Loucy (cell line): ENCODE measurements around the gene CSF1.

Experiments
- CTCF ChIP-seq: fragments of 200-600 bp; sonication (generic); conservative IDR thresholded peaks from 2 replicates; pipeline ENCODE4 v1.5.1; 2014; ENCODE audit warnings: mild to moderate bottlenecking, antibody characterized with exemption, low read length
- EZH2phosphoT487 ChIP-seq: fragments of 200-600 bp; IDR thresholded peaks from 2 replicates; pipeline ENCODE4 v1.6.1; 2018; ENCODE audit warnings: antibody characterized with exemption, mild to moderate bottlenecking, moderate library complexity, borderline replicate concordance

- TF ChIP-seq CTCF, result no peak
- TF ChIP-seq EZH2phosphoT487, result no peak
Observed at GRCh38 chr1:109880971-109881894, 29.4 kb upstream of the CSF1 start.
